ENCODE results near the gene BAIAP2L1. TPM values are rescaled to one million over a fixed set of nuclear protein-coding genes. Genes with fewer than 3 reads are reported as not detected.
A peak's percentile ranks its signal among the peaks of the same experiment; 100 is the strongest.
"Not testable (repeated sequence)": the region's sequence is repeated elsewhere in the genome, so short reads cannot be mapped to it uniquely, and the experiment has no call there.

The BAIAP2L1 gene, protein sequence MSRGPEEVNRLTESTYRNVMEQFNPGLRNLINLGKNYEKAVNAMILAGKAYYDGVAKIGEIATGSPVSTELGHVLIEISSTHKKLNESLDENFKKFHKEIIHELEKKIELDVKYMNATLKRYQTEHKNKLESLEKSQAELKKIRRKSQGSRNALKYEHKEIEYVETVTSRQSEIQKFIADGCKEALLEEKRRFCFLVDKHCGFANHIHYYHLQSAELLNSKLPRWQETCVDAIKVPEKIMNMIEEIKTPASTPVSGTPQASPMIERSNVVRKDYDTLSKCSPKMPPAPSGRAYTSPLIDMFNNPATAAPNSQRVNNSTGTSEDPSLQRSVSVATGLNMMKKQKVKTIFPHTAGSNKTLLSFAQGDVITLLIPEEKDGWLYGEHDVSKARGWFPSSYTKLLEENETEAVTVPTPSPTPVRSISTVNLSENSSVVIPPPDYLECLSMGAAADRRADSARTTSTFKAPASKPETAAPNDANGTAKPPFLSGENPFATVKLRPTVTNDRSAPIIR
- total RNA-seq = 10 to 100 TPM; 17.2 to 28.9 (median 20.7) TPM

DNA sequence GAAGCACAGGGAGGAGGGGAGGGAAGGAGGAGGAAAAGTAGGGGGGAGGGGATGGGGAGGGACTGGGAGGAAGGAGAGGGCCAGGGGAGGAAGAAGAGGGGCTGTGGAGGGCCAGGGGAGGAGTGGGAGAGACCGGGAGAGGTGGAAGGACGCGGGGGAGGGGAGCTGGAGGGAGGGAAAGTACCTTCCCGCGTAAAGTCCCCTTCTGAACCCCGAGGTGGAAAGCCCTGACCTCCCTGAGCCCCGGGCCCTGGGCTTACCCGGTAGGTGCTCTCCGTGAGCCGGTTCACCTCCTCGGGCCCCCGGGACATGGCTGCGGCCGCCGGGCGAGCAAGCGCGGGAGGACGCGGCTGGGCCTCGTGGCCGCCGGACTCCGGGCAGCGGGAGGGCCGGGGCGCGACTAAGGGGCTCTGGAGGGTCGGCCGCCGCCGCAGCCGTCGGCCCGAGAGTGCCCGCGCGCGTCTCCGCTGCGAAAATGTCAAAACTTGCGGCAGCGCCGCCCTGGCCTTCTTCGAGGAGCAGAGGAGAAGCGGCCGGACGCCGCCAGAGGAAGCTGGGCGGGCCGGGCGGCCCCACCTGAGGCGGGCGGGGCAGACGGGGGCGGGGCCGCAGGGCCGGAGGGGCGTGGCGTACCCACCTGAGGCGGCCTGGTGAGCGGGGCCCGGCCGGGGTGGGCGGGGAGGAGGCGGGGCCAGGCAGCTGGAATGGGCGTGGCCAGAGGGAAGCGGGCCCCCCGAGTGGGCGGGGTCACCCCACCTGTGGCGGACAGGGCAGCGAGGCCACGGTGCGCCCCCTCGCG lies at the start of gene BAIAP2L1:
Gene BAIAP2L1, minus strand, starts transcription at position 549 of the 799 bp plus-strand sequence. Its CDS starts 238 bp downstream, at position 311.
- TF ChIP-seq POLR2A (IDR thresholded peaks at IDR 0.05) = no peak
- TF ChIP-seq, protein P1, sequence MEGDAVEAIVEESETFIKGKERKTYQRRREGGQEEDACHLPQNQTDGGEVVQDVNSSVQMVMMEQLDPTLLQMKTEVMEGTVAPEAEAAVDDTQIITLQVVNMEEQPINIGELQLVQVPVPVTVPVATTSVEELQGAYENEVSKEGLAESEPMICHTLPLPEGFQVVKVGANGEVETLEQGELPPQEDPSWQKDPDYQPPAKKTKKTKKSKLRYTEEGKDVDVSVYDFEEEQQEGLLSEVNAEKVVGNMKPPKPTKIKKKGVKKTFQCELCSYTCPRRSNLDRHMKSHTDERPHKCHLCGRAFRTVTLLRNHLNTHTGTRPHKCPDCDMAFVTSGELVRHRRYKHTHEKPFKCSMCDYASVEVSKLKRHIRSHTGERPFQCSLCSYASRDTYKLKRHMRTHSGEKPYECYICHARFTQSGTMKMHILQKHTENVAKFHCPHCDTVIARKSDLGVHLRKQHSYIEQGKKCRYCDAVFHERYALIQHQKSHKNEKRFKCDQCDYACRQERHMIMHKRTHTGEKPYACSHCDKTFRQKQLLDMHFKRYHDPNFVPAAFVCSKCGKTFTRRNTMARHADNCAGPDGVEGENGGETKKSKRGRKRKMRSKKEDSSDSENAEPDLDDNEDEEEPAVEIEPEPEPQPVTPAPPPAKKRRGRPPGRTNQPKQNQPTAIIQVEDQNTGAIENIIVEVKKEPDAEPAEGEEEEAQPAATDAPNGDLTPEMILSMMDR (IDR thresholded peaks at IDR 0.05) = no peak
- intact Hi-C loops (cut with DNase I; ENCODE audit: low total_unique reads) = loop anchor here (10.0 kb wide), 1 partner anchor 106 kb away; no protein-coding TSS in a partner anchor
- 0 to 2% methylated on average over 24 to 32 of the region's 76 CpGs for WGBS, 2 donors

DNA sequence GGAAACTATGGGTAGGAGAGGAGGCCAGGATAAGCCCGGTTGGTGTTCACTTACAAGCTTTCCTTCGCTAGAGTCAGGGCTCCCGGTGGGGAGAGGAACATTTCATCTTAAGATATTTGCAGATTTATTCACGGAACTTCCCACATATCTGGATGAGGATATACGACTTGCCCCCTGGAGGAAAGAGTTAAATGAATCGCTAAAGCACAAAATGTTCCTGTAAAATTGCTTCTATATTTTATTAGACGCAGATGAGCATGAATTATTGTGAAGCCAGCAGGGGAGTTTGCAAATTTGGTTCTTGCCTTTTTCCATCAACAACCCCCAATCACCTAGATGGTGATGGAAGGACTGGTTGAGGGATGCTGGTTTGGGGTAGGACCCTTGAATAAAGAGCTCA lies 47.9 kb upstream of the BAIAP2L1 start:
- intact Hi-C loops (cut with DNase I; ENCODE audit: low total_unique reads) = no loop called here
- DNase-seq (ENCODE audit: low spot score in 2 of 2) = no peak
- no peak overlapping the region for H3K4me3 ChIP-seq (ENCODE audit: low read depth, poor library complexity, severe bottlenecking)
- no peak for TF ChIP-seq POLR2A (IDR thresholded peaks at IDR 0.05)
- TF ChIP-seq, protein P1 (IDR thresholded peaks at IDR 0.05) = no peak
- 37 to 60% methylated on average over 7 of the region's 7 CpGs for WGBS, 2 donors

More for the DNA sequence above, at the start of gene BAIAP2L1:
- peak within 1 kb of the TSS; percentile 62 for H3K4me3 ChIP-seq (ENCODE audit: low read depth, poor library complexity, severe bottlenecking)
- DNase-seq (ENCODE audit: low spot score in 2 of 2) = peak; percentile 80 to 96

DNA sequence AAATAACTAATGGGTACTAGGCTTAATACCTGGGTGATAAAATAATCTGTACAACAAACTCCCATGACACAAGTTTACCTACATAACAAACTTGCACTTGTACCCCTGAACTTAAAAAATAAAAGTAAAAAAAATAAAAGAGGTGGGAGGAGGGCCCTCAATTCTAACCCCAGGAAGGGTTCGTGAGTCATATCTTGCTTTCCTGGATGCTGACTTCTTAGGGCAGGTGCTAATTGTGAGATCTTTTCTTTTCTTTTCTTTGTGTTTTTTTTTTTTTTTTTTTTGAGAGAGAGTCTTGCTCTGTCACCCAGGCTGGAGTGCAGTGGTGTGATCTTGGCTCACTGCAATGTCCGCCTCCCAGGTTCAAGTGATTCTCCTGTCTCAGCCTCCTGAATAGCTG lies 40.1 kb upstream of the BAIAP2L1 start:
- H3K4me3 ChIP-seq (ENCODE audit: low read depth, poor library complexity, severe bottlenecking); intact Hi-C loops (cut with DNase I; ENCODE audit: low total_unique reads); DNase-seq (ENCODE audit: low spot score in 2 of 2): not testable (repeated sequence)
- 81 to 82% methylated on average over 2 of the region's 2 CpGs for WGBS, 2 donors

DNA sequence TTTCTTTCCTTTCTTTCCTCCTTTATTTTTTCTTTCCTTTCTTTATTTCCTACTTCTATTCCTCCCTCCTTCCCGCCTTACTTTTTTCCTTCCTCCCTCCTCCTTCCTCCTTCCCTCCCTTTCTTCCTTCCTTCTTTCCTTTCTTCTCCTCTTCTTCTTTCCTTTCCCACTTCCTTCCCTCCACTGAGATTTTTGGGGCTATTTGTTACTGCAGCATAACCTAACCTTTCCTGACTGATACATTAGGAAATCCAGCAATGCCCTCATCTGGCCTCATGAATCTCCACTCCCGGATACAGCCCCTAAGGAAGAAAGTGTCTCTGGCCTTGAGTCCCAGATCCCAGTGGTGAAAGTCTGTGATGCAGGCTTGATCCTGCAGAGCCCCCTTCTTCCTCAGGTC lies 38.6 kb upstream of the BAIAP2L1 start:
- no peak for DNase-seq (ENCODE audit: low spot score in 2 of 2)
- H3K4me3 ChIP-seq (ENCODE audit: low read depth, poor library complexity, severe bottlenecking) = no peak overlapping the region
- TF ChIP-seq, protein P1 (IDR thresholded peaks at IDR 0.05) = no peak
- TF ChIP-seq POLR2A (IDR thresholded peaks at IDR 0.05) = no peak
- intact Hi-C loops (cut with DNase I; ENCODE audit: low total_unique reads) = loop anchor here (5.0 kb wide), 1 partner anchor 398 kb away; no protein-coding TSS in a partner anchor
- WGBS, 2 donors = 42 to 46% methylated on average over 2 of the region's 2 CpGs

DNA sequence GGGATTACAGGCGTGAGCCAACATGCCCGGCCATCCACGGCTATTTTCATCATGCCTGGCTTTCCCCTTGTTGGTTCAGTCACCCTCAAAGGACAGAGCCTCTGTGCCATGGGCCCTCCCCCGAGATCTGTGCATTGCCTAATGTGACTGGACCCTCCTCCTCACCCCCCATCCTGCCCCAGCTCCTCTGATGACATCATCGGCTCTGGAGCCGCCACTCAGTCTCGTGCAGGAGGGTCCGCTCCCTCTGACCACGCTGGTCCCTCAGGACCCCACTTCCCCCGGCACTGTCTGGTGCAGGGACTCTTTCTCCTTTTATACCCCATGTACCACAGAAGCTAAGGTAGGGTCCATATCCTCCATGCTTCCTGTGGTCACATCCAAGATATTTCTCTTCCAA lies 33.2 kb upstream of the BAIAP2L1 start:
- WGBS, 2 donors = 77 to 81% methylated on average over 10 of the region's 10 CpGs
- TF ChIP-seq, protein P1 (IDR thresholded peaks at IDR 0.05) = no peak
- TF ChIP-seq POLR2A (IDR thresholded peaks at IDR 0.05) = no peak
- no peak overlapping the region for H3K4me3 ChIP-seq (ENCODE audit: low read depth, poor library complexity, severe bottlenecking)
- no peak for DNase-seq (ENCODE audit: low spot score in 2 of 2)
- intact Hi-C loops (cut with DNase I; ENCODE audit: low total_unique reads) = no loop called here

DNA sequence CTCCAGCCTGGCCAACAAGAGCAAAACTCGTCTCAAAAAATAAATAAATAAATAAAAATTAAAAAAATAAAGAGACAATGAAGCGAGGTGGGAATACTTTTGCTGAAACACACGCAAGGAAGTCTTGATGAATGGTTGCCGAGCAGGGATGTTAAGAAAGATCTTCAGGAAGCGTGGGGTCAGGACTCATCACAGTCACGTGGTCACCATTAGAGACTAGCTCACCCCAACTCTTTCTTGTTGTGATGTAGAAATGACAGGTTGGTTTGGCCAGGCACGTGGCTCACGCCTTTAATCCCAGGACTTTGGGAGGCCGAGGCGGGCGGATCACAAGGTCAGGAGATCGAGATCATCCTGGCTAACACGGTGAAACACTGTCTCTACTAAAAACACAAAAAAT lies 28.9 kb upstream of the BAIAP2L1 start:
- 90 to 92% methylated on average over 13 of the region's 13 CpGs for WGBS, 2 donors
- TF ChIP-seq, protein P1 (IDR thresholded peaks at IDR 0.05) = no peak
- no peak for TF ChIP-seq POLR2A (IDR thresholded peaks at IDR 0.05)

More for the DNA sequence above, 28.9 kb upstream of the BAIAP2L1 start:
- H3K4me3 ChIP-seq (ENCODE audit: low read depth, poor library complexity, severe bottlenecking) = no peak overlapping the region
- DNase-seq (ENCODE audit: low spot score in 2 of 2) = no peak
- intact Hi-C loops (cut with DNase I; ENCODE audit: low total_unique reads) = no loop called here
